Occipital lobe (tissue), 2 donors: ENCODE data around the gene CWC22. TPM values are rescaled to one million over a fixed set of nuclear protein-coding genes. Genes with fewer than 3 reads are reported as not detected.
"Not testable (repeated sequence)": the region's sequence is repeated elsewhere in the genome, so short reads cannot be mapped to it uniquely, and the experiment has no call there.

Experiments
- DNase-seq: peaks from one replicate; lab custom pipeline; 2025; lab: John Stamatoyannopoulos, UW
- total RNA-seq: library from RNA; depleted of rRNA; stranded (reverse); fragments of >200 nt; gene quantifications from one replicate; pipeline ENCODE4 v1.2.3, GENCODE V29; 2014

Gene CWC22
- total RNA-seq, 1 donor from 2014 or later: 27.6 TPM

DNA sequence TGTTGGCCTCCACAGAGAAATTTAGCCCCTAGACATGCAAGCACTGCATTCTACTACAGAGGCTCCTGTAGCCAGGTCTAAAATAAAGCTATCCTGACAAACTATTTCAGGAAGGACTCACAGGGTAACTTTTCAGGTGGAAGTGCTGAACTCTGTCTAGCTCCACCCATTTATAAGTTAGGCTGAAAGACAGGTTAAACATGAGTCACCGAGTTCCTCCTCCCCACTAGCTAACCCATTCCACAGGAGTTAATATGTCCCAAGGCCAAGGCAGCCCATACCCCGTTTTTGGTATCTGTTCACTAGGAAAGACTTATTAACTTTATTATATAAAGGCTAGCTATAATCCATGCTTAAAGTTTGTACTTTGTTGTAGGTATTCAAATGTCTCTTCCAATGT, 3.5 kb downstream of the CWC22 start:
- DNase-seq: no peak

DNA sequence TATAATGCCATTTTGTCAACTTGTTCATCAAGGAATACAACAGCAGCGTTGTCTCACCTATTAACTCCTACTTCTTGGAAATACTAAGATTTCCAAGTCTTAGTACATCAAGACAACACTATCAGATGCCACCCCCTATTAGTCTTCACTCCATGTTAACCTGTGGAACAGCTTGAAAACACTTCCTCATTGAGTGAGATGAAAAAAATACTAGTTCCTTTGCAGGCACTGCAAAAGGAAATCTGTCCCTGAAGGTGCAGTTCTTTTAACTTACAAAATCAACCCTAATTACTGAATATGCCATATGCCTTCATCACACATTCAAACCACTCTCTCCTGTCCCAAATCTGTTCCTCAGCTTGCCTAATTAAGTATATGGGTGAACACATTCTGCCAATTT, 4.0 kb downstream of the CWC22 start:
- DNase-seq: no peak

DNA sequence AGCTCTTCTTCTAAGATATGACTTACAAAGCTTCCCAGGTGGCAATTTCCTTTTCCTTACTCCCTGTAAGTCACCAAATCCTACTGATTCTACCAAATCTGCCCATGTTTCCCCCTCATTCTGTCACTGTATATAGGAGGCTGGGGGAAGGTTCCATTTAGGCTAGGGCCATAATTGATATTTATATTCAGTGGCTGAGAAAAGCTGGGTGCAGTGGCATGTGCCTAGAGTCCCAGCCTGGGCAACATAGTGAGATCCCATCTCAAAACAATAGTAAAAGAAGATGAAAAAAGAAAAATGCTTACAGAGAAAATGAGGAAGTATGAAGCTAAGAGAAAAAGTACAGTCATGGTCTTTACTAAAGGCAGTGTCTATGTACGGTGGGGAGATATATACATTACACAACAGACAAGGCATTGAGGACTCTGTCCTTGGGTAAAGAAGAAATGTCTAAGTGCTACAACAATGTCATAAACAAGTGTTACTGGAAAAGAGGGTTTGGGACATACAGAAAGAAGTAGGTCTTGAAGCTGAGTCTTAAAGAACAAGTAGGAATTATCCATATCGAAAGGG, 4.8 kb downstream of the CWC22 start:
- no peak for DNase-seq

DNA sequence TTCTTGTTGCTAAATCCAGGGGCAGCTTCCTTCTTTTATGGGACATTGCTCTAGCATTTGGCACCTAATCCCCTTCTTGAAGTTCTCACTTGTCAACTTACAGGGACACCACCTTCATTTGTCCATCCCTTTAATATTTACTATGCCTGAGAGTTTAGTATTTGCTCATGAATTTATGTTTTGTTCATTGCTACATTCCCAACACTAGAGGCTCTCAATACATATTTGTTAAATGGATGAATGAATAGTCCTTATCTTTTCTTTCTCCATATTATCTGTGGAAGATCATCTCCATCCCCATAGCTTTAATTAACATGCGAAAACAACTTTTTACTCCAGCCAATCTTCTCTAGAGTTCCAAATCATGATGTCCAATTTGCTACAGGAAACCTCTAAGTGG, 5.4 kb downstream of the CWC22 start:
- no peak for DNase-seq

DNA sequence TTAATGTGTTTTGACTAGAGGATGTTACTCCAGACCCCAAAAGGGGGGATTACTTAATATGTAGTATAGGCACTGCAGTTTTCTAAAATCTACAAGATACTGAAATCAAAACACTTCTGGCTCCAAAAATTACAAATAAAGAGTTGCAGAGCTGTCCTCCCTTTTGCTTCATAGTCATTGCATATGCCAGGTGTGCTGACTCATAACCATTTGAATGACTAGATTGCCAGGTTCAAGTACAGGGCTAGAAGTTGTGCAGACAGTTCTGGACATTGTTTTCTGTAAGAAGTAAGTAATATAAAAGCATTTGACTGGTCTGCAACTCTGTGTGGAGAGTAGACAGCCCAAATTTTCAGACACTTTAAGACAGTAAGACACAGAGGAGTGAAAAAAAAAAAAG, 6.7 kb downstream of the CWC22 start:
- no peak for DNase-seq

DNA sequence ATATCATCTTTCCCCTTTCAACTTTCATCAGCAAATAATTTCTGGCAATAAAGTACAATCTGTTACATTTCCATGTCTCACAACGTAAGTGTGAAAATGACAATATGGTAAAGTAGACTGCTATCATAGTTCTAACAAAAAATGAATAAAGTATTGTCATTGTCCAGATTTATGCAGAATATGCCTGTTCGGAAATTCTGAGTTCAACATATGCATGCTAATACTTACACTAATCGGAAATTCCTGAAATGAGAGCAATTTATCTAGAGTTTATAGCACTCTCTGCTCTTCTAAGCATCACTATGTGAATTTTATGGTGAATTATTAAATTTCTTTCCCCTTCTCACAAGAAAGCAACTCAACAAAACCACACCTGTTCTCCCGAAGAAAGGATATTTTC, 8.1 kb downstream of the CWC22 start:
- no peak for DNase-seq

DNA sequence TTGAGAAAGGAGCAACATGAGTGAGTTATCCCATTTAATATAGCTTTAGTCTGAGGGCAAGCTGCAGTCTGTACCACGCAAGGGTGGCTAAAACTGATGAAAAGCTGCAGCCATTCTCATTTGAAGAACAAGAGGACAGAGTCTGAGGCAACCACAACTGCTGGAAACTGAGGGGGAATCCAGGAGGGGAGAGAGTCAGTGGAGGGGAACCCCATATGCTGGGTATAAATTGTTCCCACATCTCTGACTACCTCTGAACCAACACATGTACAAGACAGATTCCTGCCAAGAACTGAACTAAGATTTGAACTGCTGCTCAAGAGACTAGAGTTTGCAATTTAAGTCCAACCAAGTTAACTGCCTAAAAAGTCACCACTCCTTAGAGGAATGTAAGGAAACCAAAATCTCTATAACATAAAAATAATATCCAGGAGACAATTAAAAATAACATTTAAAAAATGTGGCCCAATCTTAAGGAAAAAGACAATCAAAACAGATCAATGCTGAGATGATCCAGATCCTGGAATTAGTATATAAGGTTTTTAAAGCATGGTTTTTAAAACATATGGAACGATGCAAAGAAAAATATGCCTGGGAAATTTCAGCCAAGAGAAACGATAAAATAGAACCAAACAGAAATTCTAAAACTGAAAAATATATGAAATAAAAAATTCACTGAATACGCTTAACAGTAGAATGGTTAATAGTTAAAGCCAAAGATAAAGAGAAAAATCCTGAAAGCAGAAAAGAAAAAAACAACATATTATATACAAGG, 11.2 kb downstream of the CWC22 start:
- no peak for DNase-seq

DNA sequence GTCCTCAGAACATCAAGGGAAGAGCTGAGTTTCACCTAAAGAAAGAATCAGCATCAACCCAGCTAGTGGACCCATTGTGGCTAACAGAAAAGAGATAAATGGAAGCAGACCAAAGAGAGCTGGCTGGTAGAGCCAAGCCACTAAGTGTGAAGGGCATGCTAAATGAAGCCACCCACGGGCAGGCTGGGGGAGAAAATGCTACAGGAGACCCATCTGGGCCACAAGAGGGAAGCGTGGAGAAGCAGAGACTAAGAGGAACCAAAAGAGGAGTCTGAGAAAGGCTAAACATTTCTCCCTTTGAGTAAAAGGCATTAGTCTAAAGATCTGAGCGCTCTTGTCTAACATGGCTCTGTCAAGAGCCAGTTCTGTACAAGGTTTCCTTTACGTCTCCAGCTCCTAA, 15.8 kb downstream of the CWC22 start:
- no peak for DNase-seq

DNA sequence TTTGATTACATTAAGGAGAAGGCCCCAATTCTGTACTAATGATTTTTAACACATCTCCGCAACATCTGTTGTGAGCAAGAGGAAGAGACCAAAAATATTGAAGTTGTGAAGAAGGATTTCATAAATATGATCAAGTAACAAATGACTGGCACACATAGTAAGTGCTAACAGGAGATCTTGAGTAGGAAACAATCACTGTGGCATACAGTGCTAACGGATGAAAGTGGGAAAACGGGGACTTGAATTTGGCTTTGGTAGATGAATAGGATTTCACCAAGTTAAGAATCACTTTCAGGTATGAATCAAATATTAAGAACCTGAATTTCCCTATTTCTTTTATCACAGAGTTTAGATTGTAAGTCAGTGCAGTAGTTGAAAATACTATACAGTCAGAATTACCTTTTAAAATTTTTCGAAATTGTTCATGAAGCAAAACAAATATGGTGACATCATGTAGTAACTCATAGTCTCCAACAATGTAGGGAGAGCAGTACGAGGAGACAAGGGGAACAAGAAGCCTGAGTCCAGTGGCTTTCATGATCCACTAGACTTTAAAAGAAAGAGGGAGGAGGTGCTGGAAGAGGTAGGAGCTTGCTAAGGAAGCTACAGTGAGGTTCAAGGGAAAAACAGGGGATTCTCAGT, 16.3 kb downstream of the CWC22 start:
- no peak for DNase-seq

DNA sequence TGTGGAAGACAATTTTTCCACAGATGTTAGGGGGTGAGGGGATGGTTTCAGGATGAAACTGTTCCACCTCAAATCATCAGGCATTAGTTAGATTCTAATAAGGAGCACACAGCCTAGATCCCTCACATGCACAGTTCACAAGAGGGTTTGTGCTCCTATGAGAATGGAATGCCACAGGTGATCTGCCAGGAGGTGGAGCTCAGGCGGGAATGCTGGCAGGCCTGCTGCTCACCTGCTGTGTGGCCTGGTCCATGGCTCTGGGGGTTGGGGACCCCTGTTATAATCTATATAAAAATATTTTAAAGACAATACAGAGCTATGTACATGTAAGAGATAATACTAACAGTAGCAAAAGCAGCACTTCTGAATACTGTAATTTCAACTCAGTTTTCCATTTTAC, 19.2 kb downstream of the CWC22 start:
- no peak for DNase-seq

DNA sequence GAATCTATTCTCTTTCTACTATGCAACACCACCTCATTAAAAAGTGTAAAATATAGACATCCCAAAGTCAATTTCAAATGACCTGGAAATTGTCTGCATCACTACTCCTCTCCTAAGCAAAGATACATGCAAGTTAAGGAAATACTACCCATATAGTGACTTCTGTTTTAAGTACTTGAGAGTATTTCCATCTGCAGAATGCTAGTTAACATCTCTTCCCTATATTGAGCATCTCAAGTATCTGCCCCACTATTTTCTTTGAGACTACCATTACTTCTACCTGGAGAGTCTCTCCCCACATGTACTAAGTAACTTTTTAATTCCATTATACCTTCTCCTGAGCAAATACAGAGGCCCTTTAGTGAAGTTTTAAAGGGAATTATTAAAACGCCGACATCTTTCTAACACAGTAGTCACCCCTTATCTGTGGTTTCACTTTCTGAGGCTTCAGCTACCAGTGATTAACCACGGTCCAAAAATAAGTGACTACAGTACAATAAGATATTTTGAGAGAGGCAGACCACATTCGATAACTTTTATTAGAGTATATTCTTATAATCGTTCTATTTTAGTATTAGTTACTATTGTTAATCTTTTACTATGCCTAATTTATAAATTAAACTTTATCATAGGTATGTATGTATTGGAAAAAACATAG, 21.8 kb downstream of the CWC22 start:
- DNase-seq: no peak

DNA sequence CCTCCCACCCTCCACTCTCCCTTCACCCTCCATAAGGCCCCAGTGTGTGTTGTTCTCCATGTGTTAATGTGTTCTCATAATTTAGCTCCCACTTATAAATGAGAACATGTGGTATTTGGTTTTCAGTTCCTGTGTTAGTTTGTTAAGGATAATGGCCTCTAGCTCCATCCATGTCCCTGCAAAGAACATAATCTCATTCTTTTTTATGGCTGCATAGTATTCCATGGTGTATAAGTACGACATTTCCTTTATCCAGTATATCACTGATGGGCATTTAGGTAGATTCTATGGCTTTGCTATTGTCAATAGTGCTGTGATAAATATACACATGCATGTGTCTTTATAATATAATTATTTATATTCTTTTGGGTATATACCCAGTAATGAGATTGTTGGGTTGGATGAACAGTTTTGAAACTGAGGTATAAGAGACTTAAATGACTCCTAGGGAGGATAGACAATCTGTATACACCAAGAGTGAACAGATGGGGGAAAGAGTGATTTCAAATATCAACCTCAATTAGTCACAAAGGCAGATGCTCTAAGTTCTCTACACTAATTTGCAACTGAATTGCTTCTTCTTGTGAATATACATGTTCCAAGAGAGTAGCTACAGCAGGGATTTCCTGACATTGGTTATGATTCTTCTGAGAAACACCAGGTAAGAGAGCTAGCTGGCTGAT, 23.7 kb downstream of the CWC22 start:
- no peak for DNase-seq

DNA sequence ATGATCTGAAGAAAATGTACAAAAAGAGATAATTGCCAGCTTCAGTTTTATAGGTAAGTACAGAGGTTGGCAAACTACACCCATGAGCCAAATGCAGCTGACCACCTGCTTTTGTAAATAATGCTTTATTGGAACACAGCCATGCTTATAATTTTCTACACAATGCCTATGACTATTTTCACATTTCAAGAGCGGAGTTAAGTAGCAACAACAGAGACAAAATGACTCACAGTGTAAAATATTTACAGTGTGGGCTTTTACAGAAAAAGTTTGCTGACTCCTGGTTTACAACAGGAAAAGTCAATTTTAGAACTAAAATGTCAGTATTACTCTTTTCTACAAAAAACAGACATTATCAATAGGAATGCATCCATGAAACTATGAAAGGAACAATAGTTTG, 26.0 kb downstream of the CWC22 start:
- DNase-seq: no peak

DNA sequence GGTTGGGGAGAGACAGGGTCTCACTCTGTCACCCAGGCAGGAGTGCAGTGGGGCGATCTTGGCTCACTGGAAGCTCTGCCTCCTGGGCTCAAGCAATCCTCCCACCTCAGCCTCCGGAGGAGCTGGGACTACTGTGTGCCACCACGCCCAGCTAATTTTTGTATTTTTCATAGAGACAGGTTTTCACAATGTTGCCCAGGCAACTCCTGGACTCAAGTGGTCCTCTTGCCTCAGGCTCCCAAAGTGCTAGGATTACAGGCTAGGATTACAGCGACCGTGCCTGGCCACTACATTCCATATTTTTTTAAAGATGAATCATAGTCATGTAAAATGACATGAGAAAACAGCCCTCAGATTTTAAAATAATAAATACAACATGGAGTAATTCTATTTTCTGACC, 32.3 kb downstream of the CWC22 start:
- no peak for DNase-seq

DNA sequence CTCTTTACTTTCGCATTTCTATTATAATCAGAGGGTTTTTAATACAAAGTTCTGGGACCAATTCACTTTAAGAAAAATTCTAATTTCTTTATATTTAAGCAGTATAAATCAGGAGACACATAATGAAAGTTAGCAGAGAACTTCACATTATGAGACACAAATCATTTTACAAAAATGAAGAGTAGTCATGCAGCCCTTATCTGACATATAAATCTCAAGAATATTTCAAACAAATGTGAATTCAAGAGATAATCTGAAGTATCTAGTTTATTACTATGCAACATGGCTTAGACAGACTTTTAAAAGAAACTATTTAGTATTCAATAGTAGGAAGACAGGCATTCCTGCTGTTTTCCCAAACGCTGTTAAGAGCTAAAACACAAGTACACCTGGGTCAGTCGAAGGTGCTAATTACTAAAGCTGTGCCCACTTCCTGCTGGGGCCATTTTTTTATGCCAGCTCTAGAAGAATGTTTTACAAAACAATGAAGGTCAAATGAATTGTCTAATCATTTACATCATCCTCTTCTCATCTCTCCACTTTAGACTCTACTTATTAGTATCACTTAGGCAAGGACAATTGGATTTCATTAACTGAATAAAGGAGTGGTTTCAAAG, 40.2 kb downstream of the CWC22 start:
- no peak for DNase-seq

DNA sequence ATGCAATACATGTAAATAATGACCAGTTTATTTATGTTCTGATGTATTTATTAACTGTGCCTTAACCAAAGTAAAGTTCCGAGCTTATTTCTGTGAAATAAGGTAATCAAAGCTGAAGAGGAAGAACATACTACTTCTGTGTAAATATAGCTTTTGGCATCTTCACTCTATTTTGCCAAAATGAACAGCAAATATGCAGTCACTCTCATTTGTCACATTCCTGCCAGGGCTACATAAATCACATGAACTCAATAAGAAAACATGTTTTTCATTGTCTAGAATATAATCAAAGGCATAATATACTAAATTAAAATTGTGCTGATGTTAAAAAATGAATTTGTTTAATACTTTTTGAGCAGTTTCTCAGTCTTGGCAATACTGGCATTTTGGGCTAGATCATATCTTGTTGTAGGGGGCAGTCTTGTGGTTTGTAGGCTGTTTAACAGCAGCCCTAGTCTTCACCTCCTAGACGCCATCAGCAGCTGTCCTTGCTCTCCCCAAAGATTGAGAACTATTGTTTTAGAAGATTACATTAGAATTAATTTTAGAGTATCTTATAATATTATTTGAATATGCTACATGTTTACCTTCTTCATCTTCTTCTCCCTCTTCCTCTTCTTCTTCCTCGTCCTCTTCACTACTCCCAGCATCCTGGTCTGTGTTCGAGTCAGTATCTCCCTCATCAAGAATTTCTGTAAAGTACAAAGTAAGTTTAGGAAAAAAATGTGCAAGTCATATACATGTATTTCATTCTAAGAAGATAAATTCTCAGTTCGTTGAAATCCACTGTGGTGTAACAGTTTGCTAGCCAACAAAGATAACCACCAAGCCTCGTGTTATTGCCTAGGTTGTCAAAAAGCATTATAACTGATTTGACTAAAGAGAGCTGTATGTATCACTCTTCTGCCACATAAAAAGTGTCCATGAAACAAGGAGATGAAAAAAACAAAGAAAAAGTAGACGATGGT, 41.5 kb downstream of the CWC22 start:
- DNase-seq: no peak

DNA sequence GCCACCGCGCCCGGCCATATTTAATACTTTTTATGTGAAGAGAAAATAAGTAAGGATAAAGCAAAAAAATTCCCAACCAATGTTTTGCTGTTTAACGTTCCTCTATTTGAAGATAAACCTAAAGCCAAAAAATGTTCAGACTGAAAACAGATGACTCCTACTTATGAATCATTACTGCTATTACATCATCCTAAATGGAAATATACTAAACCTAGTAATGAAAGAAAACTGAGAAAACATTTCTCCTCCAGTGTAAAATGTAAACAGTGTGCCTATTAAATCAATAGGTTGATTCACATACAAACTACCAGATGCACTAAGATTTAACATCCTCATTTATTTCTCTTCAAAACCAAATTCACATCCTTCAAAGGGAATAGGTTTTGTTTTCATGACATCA, 43.5 kb downstream of the CWC22 start:
- no peak for DNase-seq

DNA sequence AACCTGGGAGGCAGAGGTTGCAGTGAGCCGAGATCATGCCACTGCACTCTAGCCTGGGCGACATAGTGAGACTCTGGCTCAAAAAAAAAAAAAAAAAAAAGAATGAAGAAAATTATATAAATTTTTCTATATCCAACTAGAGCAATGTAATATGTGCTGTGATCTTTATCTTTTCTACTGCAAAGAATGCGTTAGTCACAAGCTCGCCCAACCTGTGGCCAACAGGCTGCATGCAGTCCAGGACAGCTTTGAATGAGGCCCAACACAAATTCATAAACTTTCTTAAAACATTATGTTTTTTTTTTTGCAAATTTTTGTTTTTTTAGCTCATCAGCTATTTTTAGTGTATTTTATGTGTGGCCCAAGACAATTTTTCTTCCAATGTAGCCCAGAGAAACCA, 48.8 kb downstream of the CWC22 start:
- DNase-seq: not testable (repeated sequence)

DNA sequence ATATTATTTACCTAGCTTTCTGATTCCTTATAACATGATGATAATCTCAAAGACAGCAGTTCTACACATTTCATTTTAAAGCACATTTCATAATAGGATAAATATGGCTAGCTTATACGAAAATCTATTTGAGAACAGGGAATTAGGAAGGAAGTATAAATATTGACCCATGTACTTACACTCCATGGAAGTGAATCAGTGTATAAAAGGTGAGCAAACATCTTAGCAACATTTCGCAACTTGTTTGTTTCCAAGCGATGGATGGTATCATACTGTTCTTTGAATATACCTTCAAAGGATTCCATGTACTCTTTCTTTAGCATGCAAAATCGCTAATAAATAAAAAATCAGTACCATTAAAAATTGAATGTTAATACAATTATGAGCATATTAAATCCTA, 53.1 kb downstream of the CWC22 start:
- DNase-seq: no peak

DNA sequence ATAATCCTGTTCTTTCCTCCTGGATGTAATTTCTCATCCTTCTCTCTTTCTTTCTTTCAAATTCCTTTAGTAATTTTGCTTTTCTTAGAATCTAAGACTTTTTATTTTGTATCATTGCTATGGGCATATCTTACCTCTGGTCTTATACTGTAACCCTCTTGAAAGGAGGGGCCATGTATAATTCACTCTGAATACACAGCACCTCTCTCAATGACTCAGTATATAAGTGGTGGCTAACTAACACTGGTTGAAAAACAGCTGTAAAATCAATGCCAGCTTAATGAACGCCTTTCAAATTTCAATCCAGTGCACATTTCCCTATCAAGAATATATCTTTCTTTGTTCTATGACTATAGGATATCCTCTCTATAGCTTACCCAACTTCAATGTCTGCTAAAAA, 53.7 kb downstream of the CWC22 start:
- DNase-seq: no peak
